Sigmoid colon (tissue), 4 donors: ENCODE data around the gene SLC12A8.

Experiments used
- CTCF ChIP-seq, 4 experiments: fragments of 450-650 bp in 3 of 4; fragments of 200-600 bp in 1 of 4; IDR thresholded peaks; one replicate each; pipeline ENCODE4 v1.5.1; 2016 to 2019; ENCODE audit warnings: antibody characterized with exemption in 4 of 4, mild to moderate bottlenecking in 3 of 4, moderate library complexity in 2 of 4
- EP300 ChIP-seq, 4 donors: sonication (generic); formaldehyde crosslinking; IDR thresholded peaks; one replicate each; pipeline ENCODE4 v1.6.1; 2017; ENCODE audit warnings: antibody characterized with exemption in 4 of 4
- POLR2A ChIP-seq, 2 donors: fragments of 450-650 bp; IDR thresholded peaks; one replicate each; pipeline ENCODE4 v1.6.1; 2016; ENCODE audit warnings: antibody characterized with exemption in 2 of 2, mild to moderate bottlenecking in 2 of 2, moderate library complexity in 2 of 2
- POLR2AphosphoS5 ChIP-seq, 4 donors: sonication (generic); formaldehyde crosslinking; IDR thresholded peaks; one replicate each; pipeline ENCODE4 v1.6.1; 2017; ENCODE audit warnings: antibody characterized with exemption in 4 of 4

GRCh38 chr3:125211523-125212090 is 941 bp downstream of the SLC12A8 start:
- TF ChIP-seq CTCF (IDR thresholded peaks at IDR 0.05) (no peak), POLR2AphosphoS5 (IDR thresholded peaks at IDR 0.05) (no peak), POLR2A (IDR thresholded peaks at IDR 0.05) (no peak), EP300 (IDR thresholded peaks at IDR 0.05) (no peak)
